Activated T-cell treated with anti-CD3 and anti-CD28 coated beads for 1 hour (primary cell): Measurements from ENCODE around the gene EXOC3.

Source experiments
- DNase-seq: peaks from one replicate; pipeline ENCODE4 v3.0.0-alpha.2; 2020; ENCODE audit warnings: low read depth

Gene EXOC3

DNA sequence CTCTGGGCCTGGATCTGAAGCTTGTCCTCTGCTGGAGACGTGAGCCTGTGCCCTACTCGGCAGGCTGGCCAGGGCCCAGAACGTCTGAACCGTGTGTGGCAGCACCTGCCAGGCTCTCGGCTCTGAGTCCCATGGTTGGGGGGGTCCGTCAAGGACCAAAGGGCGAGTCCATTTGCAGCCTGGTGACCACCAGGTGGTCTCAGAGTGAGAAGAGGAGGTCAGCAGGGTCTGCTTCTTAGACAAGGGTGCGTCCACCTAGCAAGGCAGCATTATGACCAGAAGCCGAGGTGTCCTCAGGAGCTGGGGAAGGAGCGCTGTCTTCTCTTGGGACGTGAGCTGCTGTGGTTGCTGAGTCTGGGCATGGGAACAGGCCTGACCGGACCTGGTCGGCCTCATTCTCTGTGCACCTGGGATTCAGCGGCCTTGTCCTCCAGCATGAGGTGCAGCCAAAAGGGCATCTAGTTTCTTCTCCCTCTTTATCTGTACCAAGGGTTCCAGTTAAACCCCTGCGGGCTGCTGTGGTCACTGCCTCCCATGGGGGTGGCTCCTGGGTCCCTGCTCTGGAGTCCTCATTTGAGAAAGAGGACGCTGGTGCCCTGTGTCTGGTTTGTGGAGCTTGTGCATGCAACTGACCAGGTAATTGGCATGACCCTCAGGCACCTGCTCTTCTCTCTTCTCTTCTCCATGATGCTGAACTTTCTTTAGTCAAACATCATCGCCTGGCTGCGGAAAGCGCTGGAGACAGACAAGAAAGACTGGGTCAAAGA is 14.4 kb downstream of the EXOC3 start:
- DNase-seq: no peak

GRCh38 chr5:458547-459353 is 15.8 kb downstream of the EXOC3 start:
- DNase-seq: no peak

DNA sequence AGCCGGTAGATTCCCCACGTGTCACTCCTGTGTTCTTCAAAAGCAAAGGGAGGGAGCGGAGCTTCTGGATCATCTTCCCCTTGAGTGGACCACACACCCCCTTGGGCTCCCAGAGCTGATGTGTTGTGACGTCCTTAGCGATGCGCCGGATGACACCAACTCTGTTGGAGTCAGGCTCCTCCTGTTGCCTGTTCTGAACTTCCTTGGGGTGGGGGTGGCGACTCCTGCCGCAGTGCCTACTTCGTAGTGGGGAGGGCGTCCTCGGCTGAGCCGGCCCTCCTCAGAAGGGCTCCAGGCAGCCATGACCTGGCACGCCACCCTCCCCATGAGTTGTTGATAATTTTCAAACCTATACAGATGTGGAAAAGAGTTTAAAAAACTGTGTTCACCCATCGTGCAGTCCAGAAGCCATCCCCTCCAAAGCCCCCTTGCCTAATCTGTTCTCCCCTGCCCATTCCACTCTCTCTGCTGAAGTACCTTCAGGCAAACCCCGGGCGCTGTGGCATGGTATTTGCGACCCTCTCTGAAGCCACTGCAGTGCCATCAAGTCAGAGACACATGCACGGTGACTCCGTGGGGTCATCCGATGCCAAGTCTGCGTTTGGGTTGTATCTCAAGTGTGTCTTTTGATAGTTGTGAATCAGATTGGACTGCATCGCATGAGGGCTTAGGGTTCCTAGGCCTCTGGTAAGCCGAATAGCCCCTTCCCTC is 16.7 kb downstream of the EXOC3 start:
- DNase-seq: no peak

DNA sequence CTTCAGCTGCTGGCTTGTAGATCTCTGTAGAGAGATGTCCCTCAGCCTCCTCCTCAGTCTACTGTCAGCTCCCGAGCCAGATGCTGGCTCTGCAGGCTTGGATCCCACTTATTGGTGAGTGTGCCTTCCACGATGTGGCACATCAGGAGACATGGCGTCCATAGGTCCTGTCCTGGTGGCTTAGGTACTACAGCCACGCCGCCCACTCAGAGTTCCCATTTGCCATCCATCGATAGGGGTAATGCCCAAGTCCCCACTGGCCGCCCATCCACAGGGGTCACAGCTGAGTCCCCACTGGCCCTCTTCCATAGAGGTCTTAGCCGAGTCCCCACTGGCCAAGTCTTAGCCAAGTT is 17.3 kb downstream of the EXOC3 start:
- DNase-seq: no peak

DNA sequence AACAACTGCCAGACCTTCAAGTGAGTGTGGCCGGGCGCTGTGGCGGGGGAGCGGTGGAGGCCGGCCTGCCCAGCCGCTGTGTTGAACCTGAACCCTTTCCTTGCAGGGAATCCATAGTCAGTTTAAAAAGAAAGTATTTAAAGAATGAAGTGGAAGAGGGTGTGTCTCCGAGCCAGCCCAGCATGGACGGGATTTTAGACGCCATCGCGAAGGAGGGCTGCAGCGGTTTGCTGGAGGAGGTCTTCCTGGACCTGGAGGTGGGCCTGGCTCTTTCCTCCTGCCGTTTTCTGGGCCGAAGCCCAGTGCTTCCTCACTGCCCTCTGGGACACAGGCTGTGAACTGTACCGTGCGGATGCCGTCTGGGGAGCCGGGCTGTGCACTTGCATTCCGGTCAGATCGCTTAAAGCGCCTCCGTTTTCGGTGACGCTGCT is 19.1 kb downstream of the EXOC3 start:
- DNase-seq: no peak

- DNase-seq: no peak
Observed at GRCh38 chr5:463301-463700, 20.3 kb downstream of the EXOC3 start.

GRCh38 chr5:463952-464351 is 21.0 kb downstream of the EXOC3 start:
- peak; percentile 54 for DNase-seq

DNA sequence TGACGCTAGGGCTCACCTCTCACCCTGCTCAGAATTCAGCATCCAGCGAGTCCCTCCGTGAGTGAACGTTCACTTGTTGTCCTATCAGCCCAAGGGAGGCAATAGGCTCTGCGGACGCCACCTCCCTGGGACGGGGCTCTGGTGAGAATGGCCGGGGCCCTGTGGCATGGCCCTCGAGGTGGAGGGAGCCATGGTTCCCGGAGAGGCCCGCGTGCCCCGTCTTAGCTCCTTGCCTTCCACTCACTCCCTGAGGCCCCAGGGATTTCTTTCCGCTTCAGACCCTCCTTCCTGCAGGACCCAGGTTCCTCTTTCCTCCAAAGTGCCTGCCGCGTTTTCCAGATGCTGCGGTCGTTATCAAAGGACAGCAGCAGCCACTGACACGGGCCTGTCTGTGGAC is 21.5 kb downstream of the EXOC3 start:
- DNase-seq: no peak

DNA sequence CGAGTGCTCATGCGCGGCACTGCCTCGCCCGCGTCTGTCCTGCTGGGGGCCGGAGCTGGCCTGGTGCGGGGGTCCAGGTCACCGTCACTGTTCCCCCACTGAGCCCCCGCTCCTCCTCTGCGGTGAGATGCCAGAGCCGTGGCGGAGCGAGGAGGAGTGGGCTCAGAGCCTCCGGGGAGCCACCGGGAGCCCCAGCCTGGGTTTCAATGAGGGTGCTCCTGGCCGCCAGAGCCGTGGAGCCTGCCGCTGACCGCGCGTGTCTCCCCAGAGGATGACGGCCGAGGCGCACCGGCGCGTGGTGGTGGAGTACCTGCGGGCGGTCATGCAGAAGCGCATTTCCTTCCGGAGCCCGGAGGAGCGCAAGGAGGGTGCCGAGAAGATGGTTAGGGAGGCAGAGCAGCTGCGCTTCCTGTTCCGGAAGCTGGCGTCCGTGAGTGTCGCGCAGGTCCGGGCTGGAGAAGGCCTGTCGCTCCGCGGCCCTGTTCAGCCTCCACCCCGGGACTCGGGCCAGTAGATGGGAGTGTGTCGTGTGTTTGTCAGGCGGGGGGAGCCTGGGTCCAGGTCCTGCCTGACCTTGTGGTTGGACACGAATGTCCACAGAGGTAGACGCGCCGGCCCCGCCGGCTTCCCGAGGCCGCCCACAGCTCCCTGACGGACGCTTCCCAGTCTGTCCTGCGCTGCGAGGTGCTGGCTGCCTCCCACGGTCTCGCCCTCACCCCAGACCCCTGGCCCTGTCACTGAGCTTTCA is 22.0 kb downstream of the EXOC3 start:
- DNase-seq: no peak

GRCh38 chr5:465591-466403 is 22.8 kb downstream of the EXOC3 start:
- no peak for DNase-seq

GRCh38 chr5:466661-467310 is 23.8 kb downstream of the EXOC3 start:
- DNase-seq: no peak

GRCh38 chr5:468401-468800 is 25.4 kb downstream of the EXOC3 start:
- no peak for DNase-seq

DNA sequence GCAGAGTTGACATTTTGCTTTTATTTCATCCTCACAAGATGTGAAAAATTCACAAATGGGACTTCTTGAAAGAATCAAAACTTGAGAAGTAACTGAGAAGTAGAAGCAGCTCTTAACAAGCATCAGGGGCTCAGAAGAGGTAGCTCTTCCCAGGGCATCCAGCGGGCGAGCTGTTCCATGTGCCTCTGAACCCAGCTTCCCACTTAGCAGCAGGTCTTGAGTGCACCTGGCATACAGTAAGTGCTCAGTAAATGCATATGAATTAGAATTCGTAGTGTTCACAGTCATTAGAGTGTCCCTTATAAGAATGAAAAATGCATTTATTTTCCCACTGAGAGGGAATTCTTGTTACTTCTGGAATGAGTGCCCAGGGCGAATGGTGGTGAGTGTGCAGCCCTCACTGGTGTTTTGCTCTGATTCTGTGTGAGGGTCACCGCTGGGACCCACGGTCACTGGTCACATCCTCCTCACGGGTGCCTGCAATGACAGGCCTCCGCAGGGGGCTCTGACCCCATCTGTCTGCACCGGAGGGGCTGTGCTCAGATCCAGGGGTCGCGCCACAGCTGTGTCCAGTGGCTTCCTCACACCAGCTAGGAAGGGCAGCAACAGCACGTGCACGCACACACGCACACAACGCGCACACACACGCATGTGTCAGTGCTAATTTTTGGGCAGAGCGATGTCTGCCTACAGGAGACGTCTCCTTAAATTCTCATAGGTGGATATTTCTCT is 26.9 kb downstream of the EXOC3 start:
- no peak for DNase-seq

DNA sequence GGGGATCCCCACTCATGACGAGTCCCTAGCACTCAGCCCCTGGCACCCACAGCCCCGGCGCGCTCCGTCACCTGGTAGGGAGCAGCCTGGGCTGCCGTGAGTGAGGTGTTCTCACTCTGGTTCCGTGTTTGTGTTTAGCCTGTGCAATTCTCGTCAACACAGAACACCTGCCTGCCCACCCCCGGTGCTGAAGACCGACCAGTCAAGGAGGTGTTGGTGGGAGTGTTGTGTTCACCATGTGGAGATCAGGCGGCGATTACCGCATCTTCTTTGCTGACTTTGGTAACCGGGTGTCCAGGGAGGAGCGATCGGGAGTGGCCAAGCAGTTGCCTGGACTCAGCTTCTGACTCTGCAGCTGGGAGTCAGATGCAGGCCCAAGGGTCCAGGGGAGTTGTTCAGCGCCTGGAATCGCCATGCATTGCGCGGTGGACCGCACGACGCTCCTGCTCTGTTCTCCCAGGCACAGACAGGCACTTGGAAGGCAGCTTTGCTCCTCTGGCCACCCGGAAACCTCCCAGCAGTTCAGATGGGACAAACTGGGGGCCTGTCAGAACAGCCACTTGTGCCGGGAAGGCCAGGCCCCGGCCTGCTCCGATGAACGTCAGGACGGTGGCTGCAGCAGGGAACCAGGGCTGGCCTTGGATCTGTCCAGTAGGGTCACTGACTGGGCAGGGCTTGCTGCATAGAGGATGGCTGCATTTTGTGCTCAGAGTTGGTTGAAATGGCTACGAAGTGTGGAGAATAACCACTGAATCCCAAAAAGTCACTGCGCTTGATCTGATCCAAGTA is 28.2 kb downstream of the EXOC3 start:
- DNase-seq: no peak

GRCh38 chr5:471750-472058 is 28.7 kb downstream of the EXOC3 start:
- DNase-seq: no peak

DNA sequence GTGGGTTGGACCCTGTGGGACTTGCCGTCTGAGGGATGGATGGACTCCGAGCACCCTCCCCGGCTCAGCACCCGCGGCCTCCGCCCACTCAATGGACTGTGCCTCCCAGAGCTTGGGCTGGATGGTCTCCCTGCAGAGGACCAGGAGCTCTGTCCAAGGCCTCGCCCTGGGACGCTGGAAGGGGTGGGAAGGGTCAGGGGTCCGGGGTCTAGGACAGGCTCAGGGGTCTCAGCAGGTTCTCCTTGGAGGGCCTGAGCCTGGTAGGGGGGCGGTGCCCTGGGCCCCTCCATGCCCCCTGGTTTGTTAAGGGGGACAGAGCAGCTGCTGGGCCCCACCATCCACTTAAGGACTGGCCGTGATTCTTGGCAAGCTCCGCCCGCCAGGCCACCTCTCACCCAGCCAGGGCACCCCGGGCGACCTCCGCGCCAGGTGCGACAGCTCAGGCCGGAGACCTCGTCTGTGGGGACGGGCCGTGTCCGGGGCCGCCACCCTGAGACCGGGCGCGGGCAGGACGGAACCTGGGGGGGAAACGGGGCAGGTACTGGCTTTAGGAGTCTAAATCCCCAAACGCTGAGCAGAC is 29.2 kb downstream of the EXOC3 start:
- DNase-seq: no peak

DNA sequence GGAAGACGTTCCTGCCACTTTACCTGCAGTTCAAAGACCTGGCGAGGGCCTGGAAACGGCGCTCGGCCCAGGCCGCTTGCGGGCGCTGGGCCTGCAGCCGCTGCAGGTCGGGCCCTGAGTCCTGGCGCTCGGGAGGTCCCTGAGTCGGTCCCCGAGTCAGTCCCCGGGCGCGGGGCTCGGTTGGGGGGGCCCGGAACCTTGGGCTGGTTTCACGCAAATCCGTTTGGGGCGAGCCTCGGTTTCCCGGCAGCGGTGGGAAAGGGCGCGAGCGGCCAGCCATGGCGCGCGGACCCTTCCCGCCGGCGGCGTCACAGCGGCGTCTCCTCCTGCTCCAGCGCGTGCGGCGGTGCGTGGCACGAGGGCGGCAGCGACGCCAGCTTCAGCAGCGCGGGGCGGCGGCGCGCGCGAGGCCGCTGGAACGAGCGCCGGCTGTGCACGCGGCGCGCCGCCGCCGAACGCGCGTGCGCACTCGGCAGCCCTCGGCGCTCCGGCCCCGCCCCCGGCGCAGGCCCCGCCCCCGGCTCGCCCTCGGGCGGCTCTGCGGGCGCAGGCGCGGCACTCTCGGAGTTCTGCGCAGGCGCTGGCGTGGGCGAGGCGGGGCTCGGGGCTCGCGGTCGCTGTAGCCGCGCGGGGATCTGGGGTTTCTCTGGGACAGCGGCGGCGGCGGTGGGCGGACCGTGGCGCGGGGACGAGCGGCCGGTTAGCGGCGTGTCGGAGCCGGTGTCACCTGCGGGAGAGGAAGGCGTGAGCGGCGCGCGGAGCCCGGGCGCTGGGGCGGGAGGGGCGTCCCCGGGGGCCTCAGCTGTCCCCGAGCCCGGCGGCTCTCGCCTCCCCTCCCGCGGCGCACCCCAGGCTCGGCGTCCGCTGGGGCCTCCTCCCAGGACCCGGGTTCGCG is 29.9 kb downstream of the EXOC3 start:
- peak; percentile 90 for DNase-seq

DNA sequence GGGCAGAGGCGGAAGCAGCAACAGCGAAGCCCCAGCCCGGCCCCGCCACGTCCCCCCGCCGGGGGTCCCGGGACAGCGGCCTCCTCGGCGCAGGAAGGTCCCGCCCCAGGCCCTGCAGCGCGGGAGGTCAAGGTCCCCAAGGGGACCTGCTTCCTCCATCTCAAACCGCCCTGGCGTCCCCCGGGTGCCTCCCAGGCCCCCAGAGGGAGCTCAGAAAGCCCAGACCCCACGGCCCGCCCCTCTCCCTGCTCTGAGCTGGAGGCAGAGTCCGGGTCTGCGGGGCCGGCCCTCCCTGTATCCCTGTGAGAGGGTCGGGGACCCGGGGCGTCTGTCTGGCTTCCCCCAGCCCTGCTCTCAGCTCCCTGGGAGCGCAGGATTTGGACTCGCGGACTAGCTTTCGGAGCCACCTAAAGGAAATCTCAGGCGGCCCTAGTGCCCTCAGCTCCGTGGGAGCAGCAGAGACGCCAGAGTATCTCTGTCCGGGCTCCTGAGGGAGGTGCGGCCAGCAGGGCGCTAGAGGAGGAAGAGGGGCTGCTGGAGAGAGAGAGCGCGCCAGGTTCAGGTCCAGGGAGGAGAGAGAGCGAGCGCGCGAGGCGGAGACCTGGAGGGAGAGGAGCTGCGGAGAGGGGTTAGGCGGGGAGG is 30.7 kb downstream of the EXOC3 start:
- no peak for DNase-seq
